Mesothelial cell of epicardium (in vitro differentiated cells): ENCODE data around the gene DCST2. TPM values are rescaled to one million over a fixed set of nuclear protein-coding genes. Genes with fewer than 3 reads are reported as not detected.

Source experiments
- DNase-seq, 2 experiments: peaks; one replicate each; pipeline ENCODE4 v3.0.0; 2021; ENCODE audit warnings: low spot score in 2 of 2; ENCODE audit not compliant: unreplicated experiment in 2 of 2
- H3K27ac Mint-ChIP-seq: 2 replicates; pipeline ENCODE4 v1.8.0; 2021; ENCODE audit warnings: mixed read lengths
- H3K27me3 Mint-ChIP-seq: 2 replicates; pipeline ENCODE4 v1.8.0; 2021; ENCODE audit warnings: low read depth, mixed read lengths
- H3K36me3 Mint-ChIP-seq: 2 replicates; pipeline ENCODE4 v1.8.0; 2021; ENCODE audit warnings: mixed read lengths
- H3K4me1 Mint-ChIP-seq: 2 replicates; pipeline ENCODE4 v1.8.0; 2021; ENCODE audit warnings: mixed read lengths
- H3K4me3 Mint-ChIP-seq: 2 replicates; pipeline ENCODE4 v1.8.0; 2021; ENCODE audit warnings: mild to moderate bottlenecking, moderate library complexity, mixed read lengths
- H3K9me3 Mint-ChIP-seq: 2 replicates; pipeline ENCODE4 v1.8.0; 2021; ENCODE audit warnings: mixed read lengths
- total RNA-seq: library from RNA; stranded (reverse); gene quantifications from 3 replicates; pipeline ENCODE4 v1.2.1, GENCODE V29; 2021
- TF ChIP-seq, protein P1 (sequence below): fragments of 200-600 bp; sonication (generic); IDR thresholded peaks from one replicate; pipeline ENCODE4 v1.5.0; 2021; ENCODE audit warnings: antibody characterized with exemption; ENCODE audit not compliant: unreplicated experiment

Gene DCST2
- total RNA-seq, 1 donor from 2014 or later: 1.8 TPM

DNA sequence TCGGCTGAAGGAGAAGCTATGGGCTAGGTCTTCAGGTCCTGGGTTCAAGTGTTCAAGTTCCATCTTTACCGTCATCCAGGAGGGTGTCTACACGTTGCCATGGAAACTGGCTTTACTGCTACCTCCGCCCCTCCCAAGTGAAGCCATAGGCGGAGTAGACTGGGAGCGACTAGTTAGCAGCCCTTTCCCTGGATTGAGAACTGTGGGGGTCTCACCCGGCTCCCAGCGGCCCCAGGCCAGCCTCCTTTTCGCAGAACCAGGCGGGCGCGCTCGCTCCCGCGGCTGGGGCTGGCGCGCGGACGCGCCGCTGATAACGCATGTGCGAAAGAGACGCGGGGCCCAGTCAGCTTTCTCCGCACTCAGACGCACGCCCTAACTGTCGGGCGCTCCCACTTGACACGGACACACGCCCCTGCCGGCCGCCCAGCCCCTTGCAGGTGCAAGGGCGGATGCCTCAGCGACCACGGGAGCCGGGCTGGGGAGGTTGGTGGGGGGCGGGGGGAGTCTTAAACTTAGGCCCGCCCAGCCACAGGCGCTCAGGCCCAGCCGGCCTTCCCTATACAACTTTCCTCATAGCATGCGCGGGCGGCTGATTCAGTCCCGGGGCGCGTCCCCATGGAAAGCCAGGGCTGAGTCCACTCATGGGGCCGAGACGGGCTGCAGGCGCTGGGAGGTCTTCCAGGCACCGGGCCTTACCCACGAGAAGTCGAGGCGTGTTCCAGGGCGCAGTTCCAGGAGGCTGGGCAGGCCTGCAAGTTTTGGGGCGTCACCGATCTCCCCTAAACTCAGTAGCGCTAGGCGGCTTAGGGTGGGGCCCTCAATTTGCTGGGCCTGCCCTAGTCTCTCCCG lies 37.4 kb upstream of the DCST2 start:
- Mint-ChIP-seq H3K27ac (peak overlapping the region; percentile 4), H3K9me3 (no peaks in the 10 kb centered on the region), H3K4me3 (peak overlapping the region; percentile 61), H3K27me3 (peaks cover 29% of the 10 kb centered on the region), H3K4me1 (peaks cover 20% of the 10 kb centered on the region), H3K36me3 (peaks cover 13% of the 10 kb centered on the region)
- TF ChIP-seq, protein P1, sequence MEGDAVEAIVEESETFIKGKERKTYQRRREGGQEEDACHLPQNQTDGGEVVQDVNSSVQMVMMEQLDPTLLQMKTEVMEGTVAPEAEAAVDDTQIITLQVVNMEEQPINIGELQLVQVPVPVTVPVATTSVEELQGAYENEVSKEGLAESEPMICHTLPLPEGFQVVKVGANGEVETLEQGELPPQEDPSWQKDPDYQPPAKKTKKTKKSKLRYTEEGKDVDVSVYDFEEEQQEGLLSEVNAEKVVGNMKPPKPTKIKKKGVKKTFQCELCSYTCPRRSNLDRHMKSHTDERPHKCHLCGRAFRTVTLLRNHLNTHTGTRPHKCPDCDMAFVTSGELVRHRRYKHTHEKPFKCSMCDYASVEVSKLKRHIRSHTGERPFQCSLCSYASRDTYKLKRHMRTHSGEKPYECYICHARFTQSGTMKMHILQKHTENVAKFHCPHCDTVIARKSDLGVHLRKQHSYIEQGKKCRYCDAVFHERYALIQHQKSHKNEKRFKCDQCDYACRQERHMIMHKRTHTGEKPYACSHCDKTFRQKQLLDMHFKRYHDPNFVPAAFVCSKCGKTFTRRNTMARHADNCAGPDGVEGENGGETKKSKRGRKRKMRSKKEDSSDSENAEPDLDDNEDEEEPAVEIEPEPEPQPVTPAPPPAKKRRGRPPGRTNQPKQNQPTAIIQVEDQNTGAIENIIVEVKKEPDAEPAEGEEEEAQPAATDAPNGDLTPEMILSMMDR: peak; percentile 71
- peak; percentile 71 to 82 for DNase-seq

DNA sequence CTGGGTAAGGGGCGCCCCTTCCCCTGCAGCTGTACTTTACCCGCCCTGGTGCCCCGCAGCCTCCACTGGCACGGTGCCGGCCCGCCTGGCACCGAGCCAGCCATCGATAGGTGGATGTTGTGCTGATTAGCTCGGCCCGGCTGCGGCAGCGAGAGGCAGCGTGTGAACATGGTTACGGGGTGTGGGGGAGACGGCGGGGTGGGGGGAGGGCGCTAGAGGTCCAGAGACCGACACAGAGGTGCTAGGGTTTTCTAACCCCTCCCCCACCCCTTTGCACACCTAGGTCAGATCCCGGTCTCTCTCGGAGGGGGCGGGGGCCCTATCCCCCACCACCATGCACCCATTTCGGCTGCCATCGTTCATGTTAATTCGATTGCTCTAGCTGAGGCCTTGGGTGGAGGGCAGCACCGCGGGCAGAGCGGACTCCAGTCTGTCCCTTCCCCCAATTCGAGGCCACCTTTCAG lies 36.6 kb upstream of the DCST2 start:
- peak overlapping the region; percentile 61 for H3K4me3 Mint-ChIP-seq
- H3K27me3 Mint-ChIP-seq: peaks cover 26% of the 10 kb centered on the region
- TF ChIP-seq, protein P1: no peak
- no peaks in the 10 kb centered on the region for H3K9me3 Mint-ChIP-seq
- H3K36me3 Mint-ChIP-seq: peaks cover 13% of the 10 kb centered on the region
- H3K4me1 Mint-ChIP-seq: peaks cover 20% of the 10 kb centered on the region
- no peak for DNase-seq
- H3K27ac Mint-ChIP-seq: peak overlapping the region; percentile 9

DNA sequence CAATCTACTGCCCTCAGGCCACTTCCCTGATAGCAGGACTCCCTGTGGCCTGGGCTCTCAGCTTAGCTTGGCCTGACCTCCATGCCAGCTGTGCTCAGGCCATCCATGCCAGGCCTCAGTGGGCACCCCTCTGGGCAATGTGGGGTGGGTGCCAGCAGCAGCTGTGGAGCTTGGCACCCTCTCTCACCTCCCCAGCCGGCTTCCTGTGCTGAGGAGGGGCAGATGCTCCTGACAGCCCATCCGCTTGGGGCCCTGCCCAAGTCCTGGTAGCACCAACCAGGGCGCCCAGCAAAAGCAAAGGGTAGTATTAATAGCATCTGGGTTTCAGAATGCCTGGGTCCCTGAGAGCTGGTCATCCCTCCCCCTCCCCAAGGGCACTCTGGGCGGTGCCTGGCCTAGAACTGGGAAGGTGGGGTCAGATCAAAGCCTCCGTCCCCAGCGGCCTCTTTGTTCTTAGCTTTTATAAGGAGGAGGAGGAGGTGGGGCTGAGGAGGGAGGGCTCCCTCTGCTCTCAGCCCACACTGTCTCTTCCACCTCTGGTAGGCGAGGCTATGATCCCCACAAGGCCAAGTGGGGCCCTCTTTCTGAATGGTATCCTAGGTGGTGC lies 36.1 kb upstream of the DCST2 start:
- TF ChIP-seq, protein P1: no peak
- Mint-ChIP-seq H3K27me3 (peaks cover 25% of the 10 kb centered on the region), H3K9me3 (no peaks in the 10 kb centered on the region), H3K4me1 (peaks cover 26% of the 10 kb centered on the region), H3K36me3 (peaks cover 13% of the 10 kb centered on the region), H3K27ac (peak overlapping the region; percentile 28), H3K4me3 (peak overlapping the region; percentile 61)
- DNase-seq: no peak

GRCh38 chr1:155068599-155068998 lies 35.0 kb upstream of the DCST2 start:
- Mint-ChIP-seq H3K27ac (peak overlapping the region; percentile 43), H3K9me3 (no peaks in the 10 kb centered on the region), H3K27me3 (peaks cover 21% of the 10 kb centered on the region), H3K36me3 (peaks cover 13% of the 10 kb centered on the region), H3K4me3 (no peak overlapping the region), H3K4me1 (peaks cover 31% of the 10 kb centered on the region)
- TF ChIP-seq, protein P1: no peak
- no peak for DNase-seq

DNA sequence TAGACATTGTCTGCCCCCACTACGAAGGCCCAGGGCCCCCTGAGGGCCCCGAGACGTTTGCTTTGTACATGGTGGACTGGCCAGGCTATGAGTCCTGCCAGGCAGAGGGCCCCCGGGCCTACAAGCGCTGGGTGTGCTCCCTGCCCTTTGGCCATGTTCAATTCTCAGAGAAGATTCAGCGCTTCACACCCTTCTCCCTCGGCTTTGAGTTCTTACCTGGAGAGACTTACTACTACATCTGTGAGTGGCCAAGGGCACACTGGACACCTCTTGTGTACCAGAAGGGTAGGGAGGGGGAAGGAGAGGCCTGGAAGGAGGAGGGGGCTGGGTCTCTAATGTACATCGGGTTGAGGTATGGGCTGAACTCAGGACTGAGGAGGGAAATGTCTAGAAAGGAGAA lies 33.2 kb upstream of the DCST2 start:
- Mint-ChIP-seq H3K27me3 (peaks cover 5% of the 10 kb centered on the region), H3K4me3 (no peak overlapping the region), H3K27ac (no peak overlapping the region), H3K9me3 (no peaks in the 10 kb centered on the region), H3K4me1 (peaks cover 41% of the 10 kb centered on the region), H3K36me3 (peaks cover 13% of the 10 kb centered on the region)
- DNase-seq: no peak
- TF ChIP-seq, protein P1: no peak
